HL-60 (cell line): ENCODE measurements around the gene PDE2A.

Experiments used
- DNase-seq, 2 experiments: peaks; one replicate each; pipeline ENCODE4 v3.0.0-alpha.2; 2010 to 2020; ENCODE audit warnings: low read depth in 1 of 2, low spot score in 1 of 2
- H3K27ac ChIP-seq: fragments of 250-450 bp; sonication (Bioruptor Pico); replicated peaks from 2 replicates; pipeline ENCODE4 v1.5.1; 2020; ENCODE audit warnings: mild to moderate bottlenecking, moderate library complexity
- H3K27me3 ChIP-seq: fragments of 250-450 bp; sonication (Bioruptor Pico); 2 replicates; pipeline ENCODE4 v1.5.1; 2021; ENCODE audit warnings: mild to moderate bottlenecking, moderate library complexity; ENCODE audit not compliant: insufficient read depth, poor library complexity, severe bottlenecking
- H3K4me3 ChIP-seq: replicated peaks from 2 replicates; pipeline ENCODE4 v1.5.1; 2011; ENCODE audit warnings: mild to moderate bottlenecking, control low read depth, low read length; ENCODE audit not compliant: insufficient read depth
- GABPA ChIP-seq: IDR thresholded peaks from 2 replicates; pipeline ENCODE4 v1.6.1; 2012; ENCODE audit warnings: low read depth
- POLR2AphosphoS5 ChIP-seq: IDR thresholded peaks from 2 replicates; pipeline ENCODE4 v1.6.1; 2012; ENCODE audit warnings: low read depth
- SPI1 ChIP-seq: IDR thresholded peaks from 2 replicates; pipeline ENCODE4 v1.6.1; 2012; ENCODE audit warnings: low read depth, mild to moderate bottlenecking, borderline replicate concordance
- TF ChIP-seq, protein P1 (sequence below): IDR thresholded peaks from 2 replicates; pipeline ENCODE4 v1.6.1; 2012; ENCODE audit warnings: low read depth; ENCODE audit not compliant: insufficient replicate concordance
- TF ChIP-seq, protein P2 (sequence below): IDR thresholded peaks from one replicate; pipeline ENCODE4 v1.5.1; 2011; ENCODE audit warnings: low read length, control low read depth, inconsistent platforms; ENCODE audit not compliant: insufficient read depth

The PDE2A gene

DNA sequence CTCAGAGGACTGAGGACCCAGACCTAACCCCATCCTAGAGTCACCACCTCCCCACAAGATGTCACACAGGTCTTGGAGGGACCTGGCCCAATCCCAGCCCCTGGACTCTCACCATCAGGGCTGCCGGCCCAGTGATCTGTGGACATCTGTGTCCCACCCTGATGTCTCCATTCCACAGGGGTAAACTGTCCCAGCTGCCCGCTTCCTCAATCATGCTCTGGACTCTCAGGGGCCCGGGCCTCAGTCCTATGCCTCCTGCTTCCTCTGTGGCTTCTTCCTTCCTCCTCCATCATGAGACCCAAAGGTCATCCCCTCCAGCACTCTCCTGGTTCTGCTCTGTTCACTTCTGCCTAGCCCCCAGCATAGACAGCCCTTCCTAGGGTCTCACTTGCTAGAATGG lies 45.8 kb upstream of the PDE2A start:
- Histone ChIP-seq H3K27ac (peak overlapping the region; percentile 83), H3K27me3 (no peaks in the 10 kb centered on the region), H3K4me3 (peak overlapping the region; percentile 51)
- TF ChIP-seq SPI1 (peak; percentile 53; the same call in 1 of the 2 replicates), POLR2AphosphoS5 (no peak)
- DNase-seq: peak in 1 of 2 experiments; percentile 51

DNA sequence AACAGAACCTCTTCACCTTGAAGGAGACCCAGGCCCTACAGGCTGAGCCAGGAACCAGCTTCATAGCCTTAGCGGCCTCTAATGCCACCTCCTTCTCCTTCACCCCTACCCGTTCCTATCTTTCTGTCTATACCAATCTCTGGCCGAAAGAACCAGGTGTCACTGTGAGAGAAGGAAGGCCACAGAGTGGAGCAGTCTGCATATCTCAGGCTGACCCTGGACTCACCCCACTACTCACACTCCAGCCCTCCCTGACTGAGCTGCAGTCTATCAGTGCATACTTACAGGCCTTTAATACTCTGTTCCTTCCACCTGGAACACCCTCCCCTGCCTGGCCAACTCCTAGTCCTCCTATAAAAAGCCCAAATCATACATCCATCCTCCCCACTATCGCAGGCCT lies 45.3 kb upstream of the PDE2A start:
- DNase-seq: no peak
- H3K27me3 ChIP-seq: no peaks in the 10 kb centered on the region
- TF ChIP-seq, protein P1, sequence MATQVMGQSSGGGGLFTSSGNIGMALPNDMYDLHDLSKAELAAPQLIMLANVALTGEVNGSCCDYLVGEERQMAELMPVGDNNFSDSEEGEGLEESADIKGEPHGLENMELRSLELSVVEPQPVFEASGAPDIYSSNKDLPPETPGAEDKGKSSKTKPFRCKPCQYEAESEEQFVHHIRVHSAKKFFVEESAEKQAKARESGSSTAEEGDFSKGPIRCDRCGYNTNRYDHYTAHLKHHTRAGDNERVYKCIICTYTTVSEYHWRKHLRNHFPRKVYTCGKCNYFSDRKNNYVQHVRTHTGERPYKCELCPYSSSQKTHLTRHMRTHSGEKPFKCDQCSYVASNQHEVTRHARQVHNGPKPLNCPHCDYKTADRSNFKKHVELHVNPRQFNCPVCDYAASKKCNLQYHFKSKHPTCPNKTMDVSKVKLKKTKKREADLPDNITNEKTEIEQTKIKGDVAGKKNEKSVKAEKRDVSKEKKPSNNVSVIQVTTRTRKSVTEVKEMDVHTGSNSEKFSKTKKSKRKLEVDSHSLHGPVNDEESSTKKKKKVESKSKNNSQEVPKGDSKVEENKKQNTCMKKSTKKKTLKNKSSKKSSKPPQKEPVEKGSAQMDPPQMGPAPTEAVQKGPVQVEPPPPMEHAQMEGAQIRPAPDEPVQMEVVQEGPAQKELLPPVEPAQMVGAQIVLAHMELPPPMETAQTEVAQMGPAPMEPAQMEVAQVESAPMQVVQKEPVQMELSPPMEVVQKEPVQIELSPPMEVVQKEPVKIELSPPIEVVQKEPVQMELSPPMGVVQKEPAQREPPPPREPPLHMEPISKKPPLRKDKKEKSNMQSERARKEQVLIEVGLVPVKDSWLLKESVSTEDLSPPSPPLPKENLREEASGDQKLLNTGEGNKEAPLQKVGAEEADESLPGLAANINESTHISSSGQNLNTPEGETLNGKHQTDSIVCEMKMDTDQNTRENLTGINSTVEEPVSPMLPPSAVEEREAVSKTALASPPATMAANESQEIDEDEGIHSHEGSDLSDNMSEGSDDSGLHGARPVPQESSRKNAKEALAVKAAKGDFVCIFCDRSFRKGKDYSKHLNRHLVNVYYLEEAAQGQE: no peak
- TF ChIP-seq POLR2AphosphoS5: no peak
- no peak for TF ChIP-seq GABPA
- peak overlapping the region; percentile 51 for H3K4me3 ChIP-seq
- peak overlapping the region; percentile 22 for H3K27ac ChIP-seq

DNA sequence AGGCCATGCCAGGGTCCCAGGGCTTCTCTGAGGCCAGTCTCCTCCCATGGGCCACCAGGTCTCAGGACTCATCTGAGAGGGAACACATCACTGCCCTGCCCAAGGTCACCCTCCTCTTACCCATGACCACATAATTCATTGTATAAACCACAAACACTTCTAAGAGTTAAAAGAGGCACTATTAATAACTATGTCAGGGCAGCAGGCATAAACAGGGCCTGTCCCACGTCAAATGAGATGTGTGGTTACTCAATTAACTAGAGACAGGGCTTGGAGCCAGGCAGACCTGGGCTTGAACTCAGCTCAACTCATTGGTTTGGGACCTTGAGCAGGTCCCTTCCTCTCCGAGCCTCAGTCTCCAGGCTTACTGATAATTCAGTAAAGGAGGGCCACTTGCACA lies 44.9 kb upstream of the PDE2A start:
- no peaks in the 10 kb centered on the region for H3K27me3 ChIP-seq

DNA sequence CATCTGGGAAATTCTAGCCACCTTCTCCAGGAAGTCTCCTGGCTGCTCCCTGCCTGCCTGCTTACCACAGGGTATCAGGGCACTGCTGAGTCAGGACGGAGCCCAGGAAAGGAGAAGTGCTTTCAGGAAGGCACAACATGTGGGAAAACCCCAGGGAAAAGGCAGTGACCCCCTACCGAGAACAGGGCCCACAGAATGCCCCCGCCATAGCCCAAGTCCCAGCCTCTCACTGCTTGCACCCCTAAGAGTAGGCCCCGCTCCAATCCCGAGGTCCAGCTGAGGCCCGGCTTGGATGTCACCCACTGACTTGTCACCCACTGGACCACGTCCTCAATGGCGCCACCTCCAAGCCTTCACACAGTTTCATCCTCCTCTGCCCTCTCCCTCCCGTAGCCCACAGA lies 43.9 kb upstream of the PDE2A start:
- TF ChIP-seq, protein P1: no peak
- peak; percentile 59; the same call in 1 of the 2 replicates for TF ChIP-seq SPI1
- no peaks in the 10 kb centered on the region for H3K27me3 ChIP-seq
- H3K4me3 ChIP-seq: no peak overlapping the region
- DNase-seq: no peak
- H3K27ac ChIP-seq: no peak overlapping the region

More for the DNA sequence above, 44.9 kb upstream of the PDE2A start:
- DNase-seq: peak in 1 of 2 experiments; percentile 7
- no peak overlapping the region for H3K4me3 ChIP-seq
- TF ChIP-seq SPI1 (no peak), POLR2AphosphoS5 (no peak), GABPA (no peak)
- TF ChIP-seq, protein P2, sequence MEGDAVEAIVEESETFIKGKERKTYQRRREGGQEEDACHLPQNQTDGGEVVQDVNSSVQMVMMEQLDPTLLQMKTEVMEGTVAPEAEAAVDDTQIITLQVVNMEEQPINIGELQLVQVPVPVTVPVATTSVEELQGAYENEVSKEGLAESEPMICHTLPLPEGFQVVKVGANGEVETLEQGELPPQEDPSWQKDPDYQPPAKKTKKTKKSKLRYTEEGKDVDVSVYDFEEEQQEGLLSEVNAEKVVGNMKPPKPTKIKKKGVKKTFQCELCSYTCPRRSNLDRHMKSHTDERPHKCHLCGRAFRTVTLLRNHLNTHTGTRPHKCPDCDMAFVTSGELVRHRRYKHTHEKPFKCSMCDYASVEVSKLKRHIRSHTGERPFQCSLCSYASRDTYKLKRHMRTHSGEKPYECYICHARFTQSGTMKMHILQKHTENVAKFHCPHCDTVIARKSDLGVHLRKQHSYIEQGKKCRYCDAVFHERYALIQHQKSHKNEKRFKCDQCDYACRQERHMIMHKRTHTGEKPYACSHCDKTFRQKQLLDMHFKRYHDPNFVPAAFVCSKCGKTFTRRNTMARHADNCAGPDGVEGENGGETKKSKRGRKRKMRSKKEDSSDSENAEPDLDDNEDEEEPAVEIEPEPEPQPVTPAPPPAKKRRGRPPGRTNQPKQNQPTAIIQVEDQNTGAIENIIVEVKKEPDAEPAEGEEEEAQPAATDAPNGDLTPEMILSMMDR: no peak
- TF ChIP-seq, protein P1: no peak
- H3K27ac ChIP-seq: peak overlapping the region; percentile 22
